Upper lobe of right lung (tissue), 1 donor: Measurements from ENCODE around the gene TTLL9. TPM values are rescaled to one million over a fixed set of nuclear protein-coding genes. Genes with fewer than 3 reads are reported as not detected.

Experiments used
- ATAC-seq: fragments of 200-7000 bp; cut with Tn5 transposase; one replicate; pipeline ENCODE4 v1.9.1; 2020; ENCODE audit warnings: mild to moderate bottlenecking, moderate library complexity
- DNase-seq: peaks from one replicate; pipeline ENCODE4 v3.0.0-alpha.2; 2020
- H3K27ac ChIP-seq: fragments of 200-600 bp; one replicate; pipeline ENCODE4 v1.8.0; 2022
- H3K27me3 ChIP-seq: fragments of 200-600 bp; one replicate; pipeline ENCODE4 v1.8.0; 2022; ENCODE audit warnings: mild to moderate bottlenecking
- H3K36me3 ChIP-seq: fragments of 200-600 bp; one replicate; pipeline ENCODE4 v1.8.0; 2022
- H3K4me1 ChIP-seq: fragments of 200-600 bp; one replicate; pipeline ENCODE4 v1.8.0; 2022
- H3K4me3 ChIP-seq: fragments of 200-600 bp; one replicate; pipeline ENCODE4 v1.8.0; 2022; ENCODE audit warnings: mild to moderate bottlenecking
- H3K9me3 ChIP-seq: fragments of 200-600 bp; one replicate; pipeline ENCODE4 v1.8.0; 2022
- CTCF ChIP-seq: fragments of 200-600 bp; IDR thresholded peaks from one replicate; pipeline ENCODE4 v1.8.0; 2022; ENCODE audit warnings: antibody characterized with exemption
- intact Hi-C: fragments of 100-400 bp; cut with DNase I; formaldehyde crosslinking; loops from one replicate; pipeline ENCODE4 v1.11.0; 2022
- total RNA-seq: library from RNA; stranded (reverse); fragmentation: NEBNext Ultra II Directional; extraction: Animal tissue kit (Norgen Biotek cat#: 25700); gene quantifications from one replicate; pipeline ENCODE4 v1.2.1, GENCODE V29; 2021
- donor health status: DM: no; HTN: yes; CAD: no; lungs with severe emphysema.

TTLL9 gene
- total RNA-seq, 1 donor from 2014 or later: 0.49 TPM

GRCh38 chr20:31951530-31952453 lies 81.4 kb downstream of the TTLL9 start, which contains the start of gene PDRG1:
Gene PDRG1 (minus strand): TSS chr20:31952046. CDS start chr20:31951961, 85 bp downstream.
- Histone ChIP-seq H3K4me3 (peak within 1 kb of the TSS; percentile 95), H3K36me3 (peaks cover 29% of the 10 kb centered on the region), H3K27me3 (no peaks in the 10 kb centered on the region), H3K4me1 (peaks cover 12% of the 10 kb centered on the region), H3K27ac (peak within 1 kb of the TSS; percentile 87), H3K9me3 (no peaks in the 10 kb centered on the region)
- intact Hi-C loops: no loop called here
- DNase-seq (peak; percentile 97), ATAC-seq (peak; percentile 99)
- TF ChIP-seq CTCF: peak; percentile 93

GRCh38 chr20:31953556-31954148 lies 83.2 kb downstream of the TTLL9 start:
- TF ChIP-seq CTCF: no peak
- intact Hi-C loops: no loop called here
- ATAC-seq (no peak), DNase-seq (no peak)
- no peaks in the 10 kb centered on the region for H3K9me3 ChIP-seq
- no peaks in the 10 kb centered on the region for H3K27me3 ChIP-seq
- H3K27ac ChIP-seq: no peak overlapping the region
- H3K36me3 ChIP-seq: peaks cover 11% of the 10 kb centered on the region
- H3K4me1 ChIP-seq: peaks cover 12% of the 10 kb centered on the region
- H3K4me3 ChIP-seq: no peak overlapping the region

GRCh38 chr20:31954500-31954899 lies 84.1 kb downstream of the TTLL9 start:
- Histone ChIP-seq H3K9me3 (no peaks in the 10 kb centered on the region), H3K4me3 (no peak overlapping the region), H3K27ac (no peak overlapping the region), H3K4me1 (peaks cover 12% of the 10 kb centered on the region), H3K36me3 (peaks cover 2% of the 10 kb centered on the region), H3K27me3 (no peaks in the 10 kb centered on the region)
- intact Hi-C loops: no loop called here
- DNase-seq (no peak), ATAC-seq (no peak)
- TF ChIP-seq CTCF: no peak

- intact Hi-C loops: no loop called here
- H3K9me3 ChIP-seq: no peaks in the 10 kb centered on the region
- no peak for ATAC-seq
Observed at GRCh38 chr20:31956556-31957526, 86.4 kb downstream of the TTLL9 start.

More at GRCh38 chr20:31956556-31957526, 86.4 kb downstream of the TTLL9 start:
- H3K27me3 ChIP-seq: no peaks in the 10 kb centered on the region
- H3K27ac ChIP-seq: no peak overlapping the region
- no peak for TF ChIP-seq CTCF
- DNase-seq: no peak
- no peaks in the 10 kb centered on the region for H3K4me1 ChIP-seq
- H3K36me3 ChIP-seq: no peaks in the 10 kb centered on the region
- no peak overlapping the region for H3K4me3 ChIP-seq
